Suprapubic skin (tissue), 3 donors: ENCODE results near the gene MYO18B.

Experiments used
- CTCF ChIP-seq, 2 donors: fragments of 200-600 bp in 1 of 2; fragments of 450-650 bp in 1 of 2; sonication (generic) in 1 of 2; IDR thresholded peaks; one replicate each; pipeline ENCODE4 v1.5.1; 2016 to 2019; ENCODE audit warnings: antibody characterized with exemption in 2 of 2, mild to moderate bottlenecking in 1 of 2, moderate library complexity in 1 of 2
- POLR2AphosphoS5 ChIP-seq, 3 donors: sonication (generic); formaldehyde crosslinking; IDR thresholded peaks; one replicate each; pipeline ENCODE4 v1.6.1; 2017; ENCODE audit warnings: antibody characterized with exemption in 3 of 3

GRCh38 chr22:25848954-25849353 lies 107.0 kb downstream of the MYO18B start:
- no peak for TF ChIP-seq CTCF (IDR thresholded peaks at IDR 0.05)
- no peak for TF ChIP-seq POLR2AphosphoS5 (IDR thresholded peaks at IDR 0.05)
